ENCODE results near the gene MACROD2. TPM values are rescaled to one million over a fixed set of nuclear protein-coding genes. Genes with fewer than 3 reads are reported as not detected.

The MACROD2 gene
- total RNA-seq, 1 experiment from 2014 or later, result 3.7 TPM

- no peaks in the 10 kb centered on the region for H3K9me3 ChIP-seq (ENCODE audit: control insufficient read depth in 1 of 2, insufficient read depth in 1 of 2, low read depth in 1 of 2, low read length in 2 of 2)
- ChIA-PET RAD21 (ENCODE audit: low non-redundant PET in 1 of 2, low total read pairs in 2 of 2, uncharacterized antibody in 2 of 2, unreplicated experiment in 2 of 2) (no interaction called here), CTCF (no interaction called here), POLR2A (no interaction called here)
- TF ChIP-seq, protein P1, sequence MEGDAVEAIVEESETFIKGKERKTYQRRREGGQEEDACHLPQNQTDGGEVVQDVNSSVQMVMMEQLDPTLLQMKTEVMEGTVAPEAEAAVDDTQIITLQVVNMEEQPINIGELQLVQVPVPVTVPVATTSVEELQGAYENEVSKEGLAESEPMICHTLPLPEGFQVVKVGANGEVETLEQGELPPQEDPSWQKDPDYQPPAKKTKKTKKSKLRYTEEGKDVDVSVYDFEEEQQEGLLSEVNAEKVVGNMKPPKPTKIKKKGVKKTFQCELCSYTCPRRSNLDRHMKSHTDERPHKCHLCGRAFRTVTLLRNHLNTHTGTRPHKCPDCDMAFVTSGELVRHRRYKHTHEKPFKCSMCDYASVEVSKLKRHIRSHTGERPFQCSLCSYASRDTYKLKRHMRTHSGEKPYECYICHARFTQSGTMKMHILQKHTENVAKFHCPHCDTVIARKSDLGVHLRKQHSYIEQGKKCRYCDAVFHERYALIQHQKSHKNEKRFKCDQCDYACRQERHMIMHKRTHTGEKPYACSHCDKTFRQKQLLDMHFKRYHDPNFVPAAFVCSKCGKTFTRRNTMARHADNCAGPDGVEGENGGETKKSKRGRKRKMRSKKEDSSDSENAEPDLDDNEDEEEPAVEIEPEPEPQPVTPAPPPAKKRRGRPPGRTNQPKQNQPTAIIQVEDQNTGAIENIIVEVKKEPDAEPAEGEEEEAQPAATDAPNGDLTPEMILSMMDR (IDR thresholded peaks at IDR 0.05 in 2 of 3, conservative IDR thresholded peaks at IDR 0.05 in 1 of 3; ENCODE audit: borderline replicate concordance in 1 of 3, insufficient read depth in 1 of 3, low read depth in 2 of 3, low read length in 2 of 3), result no peak
- TF ChIP-seq SRF (IDR thresholded peaks at IDR 0.05; ENCODE audit: low read depth), result no peak
- TF ChIP-seq EZH2 (IDR thresholded peaks at IDR 0.05), result no peak
- TF ChIP-seq ZNF274 (IDR thresholded peaks at IDR 0.05; ENCODE audit: low read depth, low read length), result no peak
- no peak for TF ChIP-seq RAD21 (IDR thresholded peaks at IDR 0.05; ENCODE audit: low read depth)
- TF ChIP-seq EGR1 (IDR thresholded peaks at IDR 0.05; ENCODE audit: low read depth), result no peak
- no peaks in the 10 kb centered on the region for H3K79me2 ChIP-seq (ENCODE audit: insufficient read depth, low read length)
- H3K4me2 ChIP-seq (ENCODE audit: low read length), result no peak overlapping the region
- H3K9me2 ChIP-seq (ENCODE audit: insufficient read depth), result no peaks in the 10 kb centered on the region
- intact Hi-C loops (cut with micrococcal nuclease), result no loop called here
- H3K4me1 ChIP-seq (ENCODE audit: control insufficient read depth in 1 of 2, insufficient read depth in 2 of 2, low read length in 2 of 2), result no peaks in the 10 kb centered on the region
- no peaks in the 10 kb centered on the region for H3K36me3 ChIP-seq (ENCODE audit: control insufficient read depth in 1 of 2, insufficient read depth in 2 of 2, low read length in 2 of 2)
- DNase-seq (ENCODE audit: low read depth, low spot score), result no peak
- H3K27ac ChIP-seq (ENCODE audit: low read depth, low read length), result no peak overlapping the region
- no peaks in the 10 kb centered on the region for H3K27me3 ChIP-seq (ENCODE audit: insufficient read depth, low read length)
- no peak overlapping the region for H3K9ac ChIP-seq (ENCODE audit: low read length)
- H4K20me1 ChIP-seq (ENCODE audit: insufficient read depth), result no peaks in the 10 kb centered on the region
- no peak for ATAC-seq
- H3K4me3 ChIP-seq (replicated peaks in 1 of 2; ENCODE audit: low read depth in 1 of 2, low read length in 2 of 2), result no peak overlapping the region
- H2AFZ ChIP-seq (ENCODE audit: low read depth, low read length, poor library complexity, severe bottlenecking), result no peak overlapping the region
- no TSS peak for BruUV-seq (replicated peaks)
These were observed 703.5 kb downstream of the MACROD2 start for GRCh38 chr20:14698605-14699373.

DNA sequence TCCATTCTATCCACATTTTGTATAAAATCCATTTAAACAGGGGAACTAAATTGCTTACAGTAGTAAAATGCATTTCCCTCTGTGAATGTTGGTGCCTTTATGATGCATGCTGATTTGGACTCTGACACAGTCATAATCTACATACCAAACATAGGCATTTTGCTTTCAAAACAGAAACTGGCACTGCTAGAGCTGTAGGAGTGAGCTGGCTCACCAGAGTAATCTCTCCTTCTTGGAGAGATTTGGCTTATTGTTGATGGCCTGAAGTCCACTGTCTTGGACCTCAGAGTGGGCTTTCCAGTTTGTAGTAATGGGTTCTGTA lies 705.3 kb downstream of the MACROD2 start:
- DNase-seq (ENCODE audit: low read depth, low spot score) (no peak), ATAC-seq (no peak)
- no peaks in the 10 kb centered on the region for H3K4me1 ChIP-seq (ENCODE audit: control insufficient read depth in 1 of 2, insufficient read depth in 2 of 2, low read length in 2 of 2)
- H3K36me3 ChIP-seq (ENCODE audit: control insufficient read depth in 1 of 2, insufficient read depth in 2 of 2, low read length in 2 of 2), result no peaks in the 10 kb centered on the region
- H3K4me3 ChIP-seq (replicated peaks in 1 of 2; ENCODE audit: low read depth in 1 of 2, low read length in 2 of 2), result no peak overlapping the region
- ChIA-PET RAD21 (ENCODE audit: low non-redundant PET in 1 of 2, low total read pairs in 2 of 2, uncharacterized antibody in 2 of 2, unreplicated experiment in 2 of 2) (no interaction called here), POLR2A (no interaction called here), CTCF (no interaction called here)
- intact Hi-C loops (cut with micrococcal nuclease), result no loop called here
- no peaks in the 10 kb centered on the region for H3K79me2 ChIP-seq (ENCODE audit: insufficient read depth, low read length)
- no peaks in the 10 kb centered on the region for H3K27me3 ChIP-seq (ENCODE audit: insufficient read depth, low read length)
- H3K9me2 ChIP-seq (ENCODE audit: insufficient read depth), result no peaks in the 10 kb centered on the region
- no peak overlapping the region for H3K27ac ChIP-seq (ENCODE audit: low read depth, low read length)
- H3K9me3 ChIP-seq (ENCODE audit: control insufficient read depth in 1 of 2, insufficient read depth in 1 of 2, low read depth in 1 of 2, low read length in 2 of 2), result no peaks in the 10 kb centered on the region
- H3K4me2 ChIP-seq (ENCODE audit: low read length), result no peak overlapping the region
- no peak for TF ChIP-seq EZH2 (IDR thresholded peaks at IDR 0.05)
- TF ChIP-seq EZH2phosphoT487 (IDR thresholded peaks at IDR 0.05; ENCODE audit: borderline replicate concordance), result no peak
- no peak overlapping the region for H3K9ac ChIP-seq (ENCODE audit: low read length)
- no peaks in the 10 kb centered on the region for H4K20me1 ChIP-seq (ENCODE audit: insufficient read depth)
- no peak overlapping the region for H2AFZ ChIP-seq (ENCODE audit: low read depth, low read length, poor library complexity, severe bottlenecking)
- no TSS peak for BruUV-seq (replicated peaks)

Measured in HCT116 (cell line).